ENCODE measurements around the gene SPATS2. TPM values are rescaled to one million over a fixed set of nuclear protein-coding genes. Genes with fewer than 3 reads are reported as not detected.

SPATS2 gene
- total RNA-seq, 4 donors from 2014 or later = 8.6 to 17.8 (median 9.5) TPM

DNA sequence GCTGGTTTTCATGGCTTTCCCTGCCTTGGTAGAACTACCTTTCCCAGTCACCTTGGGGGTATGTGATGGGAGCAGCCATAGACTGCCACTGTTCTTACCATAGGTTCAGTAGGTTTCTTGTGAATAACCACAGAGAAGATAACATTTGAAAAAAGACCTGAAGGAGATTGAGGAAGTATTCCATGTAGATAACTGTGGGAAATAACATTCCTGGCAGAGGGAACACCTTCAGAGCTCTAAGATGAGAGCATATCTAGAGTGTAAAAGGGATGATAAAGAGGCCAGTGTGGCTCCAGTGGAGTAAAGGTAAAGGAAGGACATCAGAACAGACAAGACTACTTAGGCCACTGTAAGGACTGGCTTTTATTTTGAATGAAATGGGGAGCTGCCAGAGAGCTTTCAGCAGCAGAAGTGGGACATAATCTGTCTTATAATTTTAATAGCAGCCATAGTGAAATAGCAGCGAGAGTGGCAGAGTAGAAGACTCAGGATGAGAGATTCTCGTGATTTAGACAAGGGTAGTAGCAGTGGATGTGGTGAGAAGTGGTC is 88.9 kb downstream of the SPATS2 start:
- H3K27ac ChIP-seq = no peak overlapping the region
- 76 to 95% methylated on average over 2 of the region's 2 CpGs for WGBS, 2 donors (ENCODE audit: low coverage in 1 of 2)
- ATAC-seq = no peak
- no peaks in the 10 kb centered on the region for H3K27me3 ChIP-seq
- no peak overlapping the region for H3K4me3 ChIP-seq
- no peaks in the 10 kb centered on the region for H3K9me3 ChIP-seq
- TF ChIP-seq POLR2AphosphoS5 (IDR thresholded peaks at IDR 0.05) (no peak), POLR2A (IDR thresholded peaks at IDR 0.05) (no peak), EP300 (IDR thresholded peaks at IDR 0.05) (no peak)
- TF ChIP-seq, protein P1, sequence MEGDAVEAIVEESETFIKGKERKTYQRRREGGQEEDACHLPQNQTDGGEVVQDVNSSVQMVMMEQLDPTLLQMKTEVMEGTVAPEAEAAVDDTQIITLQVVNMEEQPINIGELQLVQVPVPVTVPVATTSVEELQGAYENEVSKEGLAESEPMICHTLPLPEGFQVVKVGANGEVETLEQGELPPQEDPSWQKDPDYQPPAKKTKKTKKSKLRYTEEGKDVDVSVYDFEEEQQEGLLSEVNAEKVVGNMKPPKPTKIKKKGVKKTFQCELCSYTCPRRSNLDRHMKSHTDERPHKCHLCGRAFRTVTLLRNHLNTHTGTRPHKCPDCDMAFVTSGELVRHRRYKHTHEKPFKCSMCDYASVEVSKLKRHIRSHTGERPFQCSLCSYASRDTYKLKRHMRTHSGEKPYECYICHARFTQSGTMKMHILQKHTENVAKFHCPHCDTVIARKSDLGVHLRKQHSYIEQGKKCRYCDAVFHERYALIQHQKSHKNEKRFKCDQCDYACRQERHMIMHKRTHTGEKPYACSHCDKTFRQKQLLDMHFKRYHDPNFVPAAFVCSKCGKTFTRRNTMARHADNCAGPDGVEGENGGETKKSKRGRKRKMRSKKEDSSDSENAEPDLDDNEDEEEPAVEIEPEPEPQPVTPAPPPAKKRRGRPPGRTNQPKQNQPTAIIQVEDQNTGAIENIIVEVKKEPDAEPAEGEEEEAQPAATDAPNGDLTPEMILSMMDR (IDR thresholded peaks at IDR 0.05) = no peak
- no peaks in the 10 kb centered on the region for H3K36me3 ChIP-seq
- H3K4me1 ChIP-seq = no peaks in the 10 kb centered on the region

GRCh38 chr12:49458816-49459215 is 91.6 kb downstream of the SPATS2 start:
- H3K4me3 ChIP-seq = no peak overlapping the region
- H3K4me1 ChIP-seq = no peaks in the 10 kb centered on the region
- ATAC-seq = no peak
- H3K36me3 ChIP-seq = peaks cover 0 to 6% of the 10 kb centered on the region in 2 donors
- no peaks in the 10 kb centered on the region for H3K27me3 ChIP-seq
- 92 to 95% methylated on average over 2 to 3 of the region's 3 CpGs for WGBS, 2 donors (ENCODE audit: low coverage in 1 of 2)
- H3K27ac ChIP-seq = no peak overlapping the region
- TF ChIP-seq POLR2A (IDR thresholded peaks at IDR 0.05) (no peak), POLR2AphosphoS5 (IDR thresholded peaks at IDR 0.05) (no peak), EP300 (IDR thresholded peaks at IDR 0.05) (no peak)
- TF ChIP-seq, protein P1 (IDR thresholded peaks at IDR 0.05) = no peak
- no peaks in the 10 kb centered on the region for H3K9me3 ChIP-seq

DNA sequence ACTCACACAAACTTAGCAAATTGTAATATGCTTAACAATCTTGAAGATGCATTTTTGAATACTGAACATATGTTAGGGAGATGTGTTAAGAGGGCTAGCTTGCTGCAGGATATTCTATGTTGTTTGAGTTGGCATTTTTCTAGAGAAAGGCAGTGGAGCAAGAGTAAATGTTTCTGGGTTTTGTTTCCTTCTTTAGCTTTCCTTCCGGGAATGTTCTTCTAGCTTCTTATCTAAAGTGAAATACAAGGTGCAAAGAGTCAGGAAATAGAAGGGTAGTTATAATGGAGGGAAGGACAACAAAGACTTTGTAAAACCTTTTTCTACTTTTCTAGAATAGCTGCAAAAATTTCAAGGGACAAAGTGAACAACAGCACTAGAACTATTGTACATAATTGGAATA is 94.0 kb downstream of the SPATS2 start:
- WGBS, 2 donors (ENCODE audit: low coverage in 1 of 2) = 56 to 60% methylated on average over 1 of the region's 1 CpG
- H3K27me3 ChIP-seq = no peaks in the 10 kb centered on the region
- no peaks in the 10 kb centered on the region for H3K9me3 ChIP-seq
- H3K4me1 ChIP-seq = no peaks in the 10 kb centered on the region
- peaks cover 0 to 6% of the 10 kb centered on the region in 2 donors for H3K36me3 ChIP-seq
- H3K4me3 ChIP-seq = no peak overlapping the region
- H3K27ac ChIP-seq = no peak overlapping the region
- TF ChIP-seq POLR2A (IDR thresholded peaks at IDR 0.05) = no peak
- no peak for TF ChIP-seq EP300 (IDR thresholded peaks at IDR 0.05)
- TF ChIP-seq, protein P1 (IDR thresholded peaks at IDR 0.05) = no peak
- TF ChIP-seq POLR2AphosphoS5 (IDR thresholded peaks at IDR 0.05) = no peak
- ATAC-seq = no peak

GRCh38 chr12:49462083-49462744 is 95.0 kb downstream of the SPATS2 start:
- Histone ChIP-seq H3K27me3 (no peaks in the 10 kb centered on the region), H3K9me3 (no peaks in the 10 kb centered on the region), H3K4me1 (no peaks in the 10 kb centered on the region), H3K27ac (no peak overlapping the region), H3K36me3 (peaks cover 0 to 6% of the 10 kb centered on the region in 2 donors), H3K4me3 (no peak overlapping the region)
- ATAC-seq = no peak
- TF ChIP-seq, protein P1 (IDR thresholded peaks at IDR 0.05) = no peak
- TF ChIP-seq EP300 (IDR thresholded peaks at IDR 0.05) (no peak), POLR2A (IDR thresholded peaks at IDR 0.05) (no peak)
- 43 to 62% methylated on average over 3 to 6 of the region's 11 CpGs for WGBS, 2 donors (ENCODE audit: low coverage in 1 of 2)

GRCh38 chr12:49465132-49465531 is 97.9 kb downstream of the SPATS2 start:
- Histone ChIP-seq H3K27me3 (no peaks in the 10 kb centered on the region), H3K27ac (no peak overlapping the region), H3K4me3 (no peak overlapping the region), H3K4me1 (no peaks in the 10 kb centered on the region), H3K36me3 (peaks cover 0 to 6% of the 10 kb centered on the region in 2 donors), H3K9me3 (no peaks in the 10 kb centered on the region)
- WGBS, 2 donors (ENCODE audit: low coverage in 1 of 2) = 94 to 96% methylated on average over 2 of the region's 2 CpGs
- no peak for ATAC-seq
- TF ChIP-seq POLR2AphosphoS5 (IDR thresholded peaks at IDR 0.05) (no peak), POLR2A (IDR thresholded peaks at IDR 0.05) (no peak), EP300 (IDR thresholded peaks at IDR 0.05) (no peak)
- TF ChIP-seq, protein P1 (IDR thresholded peaks at IDR 0.05) = no peak

Data from gastroesophageal sphincter (tissue), 4 donors.